ENCODE data around the gene SLC5A10.

SLC5A10 gene

DNA sequence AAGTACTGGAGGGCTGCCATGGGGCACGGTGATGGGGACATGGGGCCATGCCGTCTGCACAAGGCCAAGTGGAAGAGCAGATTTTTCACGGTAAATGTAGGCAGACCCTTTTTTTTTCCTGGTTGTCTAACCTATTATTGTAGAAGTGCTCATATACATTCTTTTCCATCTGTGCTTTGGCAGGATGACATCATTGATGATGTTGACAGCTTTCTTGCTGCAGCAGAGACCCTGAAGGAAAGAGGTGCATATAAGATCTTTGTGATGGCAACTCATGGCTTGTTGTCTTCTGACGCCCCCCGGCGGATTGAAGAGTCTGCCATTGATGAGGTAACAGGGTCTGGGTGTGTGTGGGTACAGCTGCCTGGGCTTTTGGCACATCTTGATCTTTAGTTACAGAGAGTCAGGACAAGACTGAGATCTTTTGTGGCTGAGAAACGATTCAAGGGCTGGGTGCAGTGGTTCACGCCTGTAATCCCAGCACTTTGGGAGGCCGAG lies 23.3 kb upstream of the SLC5A10 start:
- TF ChIP-seq, protein P1, sequence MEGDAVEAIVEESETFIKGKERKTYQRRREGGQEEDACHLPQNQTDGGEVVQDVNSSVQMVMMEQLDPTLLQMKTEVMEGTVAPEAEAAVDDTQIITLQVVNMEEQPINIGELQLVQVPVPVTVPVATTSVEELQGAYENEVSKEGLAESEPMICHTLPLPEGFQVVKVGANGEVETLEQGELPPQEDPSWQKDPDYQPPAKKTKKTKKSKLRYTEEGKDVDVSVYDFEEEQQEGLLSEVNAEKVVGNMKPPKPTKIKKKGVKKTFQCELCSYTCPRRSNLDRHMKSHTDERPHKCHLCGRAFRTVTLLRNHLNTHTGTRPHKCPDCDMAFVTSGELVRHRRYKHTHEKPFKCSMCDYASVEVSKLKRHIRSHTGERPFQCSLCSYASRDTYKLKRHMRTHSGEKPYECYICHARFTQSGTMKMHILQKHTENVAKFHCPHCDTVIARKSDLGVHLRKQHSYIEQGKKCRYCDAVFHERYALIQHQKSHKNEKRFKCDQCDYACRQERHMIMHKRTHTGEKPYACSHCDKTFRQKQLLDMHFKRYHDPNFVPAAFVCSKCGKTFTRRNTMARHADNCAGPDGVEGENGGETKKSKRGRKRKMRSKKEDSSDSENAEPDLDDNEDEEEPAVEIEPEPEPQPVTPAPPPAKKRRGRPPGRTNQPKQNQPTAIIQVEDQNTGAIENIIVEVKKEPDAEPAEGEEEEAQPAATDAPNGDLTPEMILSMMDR (IDR thresholded peaks at IDR 0.05; ENCODE audit: low read length, missing control alignments), result no peak
- no peak for DNase-seq (ENCODE audit: low read depth)
- no peak overlapping the region for H3K4me3 ChIP-seq (replicated peaks; ENCODE audit: low read depth, low read length)

DNA sequence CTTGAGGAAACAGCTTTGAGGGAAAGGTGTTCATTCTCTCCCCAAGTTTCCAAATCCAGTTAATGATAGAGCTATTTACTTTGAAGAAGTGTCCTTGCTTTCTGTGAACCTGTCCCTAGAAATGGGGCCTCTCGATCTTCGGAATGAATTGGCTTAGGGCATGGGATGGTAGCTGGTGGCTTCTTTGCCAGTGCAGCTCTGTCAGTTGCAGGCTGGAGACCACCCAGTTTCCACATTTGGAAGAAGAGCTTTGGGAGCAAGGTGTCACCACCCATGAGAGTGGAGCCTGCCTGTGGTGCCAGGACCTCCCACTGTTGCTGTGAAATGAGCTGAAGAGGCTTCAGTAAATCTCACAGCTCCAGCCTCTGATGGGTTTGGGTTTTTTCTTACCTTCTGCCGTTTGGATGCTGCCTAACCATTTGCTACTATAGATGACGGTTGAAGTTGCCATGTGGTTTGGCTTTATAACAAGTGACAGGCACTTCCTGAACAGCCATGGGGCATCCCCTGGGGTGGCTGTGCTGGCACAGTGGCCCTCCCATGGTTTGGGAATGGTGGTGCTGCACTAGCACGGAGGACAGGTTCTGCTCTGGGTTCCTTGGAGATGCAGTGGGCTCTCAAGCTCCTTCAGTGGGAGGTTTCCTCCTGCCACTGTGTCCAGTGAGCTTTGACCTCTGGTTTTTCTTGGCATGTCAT lies 19.5 kb upstream of the SLC5A10 start:
- TF ChIP-seq, protein P1 (IDR thresholded peaks at IDR 0.05; ENCODE audit: low read length, missing control alignments), result no peak
- no peak overlapping the region for H3K4me3 ChIP-seq (replicated peaks; ENCODE audit: low read depth, low read length)
- DNase-seq (ENCODE audit: low read depth), result no peak

DNA sequence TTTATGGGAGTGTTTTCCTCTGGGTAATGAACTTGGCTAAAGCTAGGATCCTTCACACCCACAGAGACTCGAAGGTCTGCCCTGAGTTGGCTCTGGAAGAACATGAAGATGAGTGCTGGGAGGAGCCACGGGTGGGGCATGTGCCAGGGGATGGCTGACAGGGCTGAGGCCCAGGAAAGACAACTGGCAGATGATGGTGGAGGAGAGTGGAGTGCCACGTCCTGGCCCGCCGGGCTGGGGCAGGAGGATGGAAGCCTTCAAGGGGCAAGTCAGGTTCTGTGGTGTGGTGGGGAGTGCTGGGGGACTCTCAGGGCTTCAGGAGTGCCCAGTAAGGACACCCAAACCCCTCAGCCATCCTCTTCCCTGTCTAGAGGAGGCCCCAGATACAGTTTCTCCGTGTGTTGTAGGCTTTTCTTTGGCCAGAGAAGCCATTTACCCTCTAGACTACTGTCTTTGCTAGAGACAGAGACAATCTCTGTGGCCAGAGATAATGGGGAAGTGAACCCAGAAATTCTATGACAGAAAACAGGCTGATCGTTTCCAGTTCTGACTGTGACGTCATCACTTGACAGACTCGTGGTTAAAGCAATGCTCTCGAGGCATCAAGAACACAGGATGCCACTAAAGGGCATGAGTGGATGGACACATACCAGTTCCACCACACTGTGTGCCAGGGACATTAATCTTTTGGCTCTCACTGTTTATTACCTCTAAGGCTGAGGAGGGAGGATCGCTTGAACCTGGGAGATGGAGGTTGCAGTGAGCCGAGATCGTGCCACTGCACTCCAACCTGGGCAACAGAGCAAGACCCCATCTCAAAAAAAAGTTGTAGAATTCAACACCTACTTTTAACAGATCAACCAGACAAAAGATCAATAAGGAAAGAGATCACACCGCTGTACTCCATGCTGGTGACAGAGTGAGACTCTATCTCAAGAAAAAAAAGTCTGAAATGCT lies 18.6 kb upstream of the SLC5A10 start:
- TF ChIP-seq, protein P1 (IDR thresholded peaks at IDR 0.05; ENCODE audit: low read length, missing control alignments), result no peak
- no peak overlapping the region for H3K4me3 ChIP-seq (replicated peaks; ENCODE audit: low read depth, low read length)
- DNase-seq (ENCODE audit: low read depth), result no peak

DNA sequence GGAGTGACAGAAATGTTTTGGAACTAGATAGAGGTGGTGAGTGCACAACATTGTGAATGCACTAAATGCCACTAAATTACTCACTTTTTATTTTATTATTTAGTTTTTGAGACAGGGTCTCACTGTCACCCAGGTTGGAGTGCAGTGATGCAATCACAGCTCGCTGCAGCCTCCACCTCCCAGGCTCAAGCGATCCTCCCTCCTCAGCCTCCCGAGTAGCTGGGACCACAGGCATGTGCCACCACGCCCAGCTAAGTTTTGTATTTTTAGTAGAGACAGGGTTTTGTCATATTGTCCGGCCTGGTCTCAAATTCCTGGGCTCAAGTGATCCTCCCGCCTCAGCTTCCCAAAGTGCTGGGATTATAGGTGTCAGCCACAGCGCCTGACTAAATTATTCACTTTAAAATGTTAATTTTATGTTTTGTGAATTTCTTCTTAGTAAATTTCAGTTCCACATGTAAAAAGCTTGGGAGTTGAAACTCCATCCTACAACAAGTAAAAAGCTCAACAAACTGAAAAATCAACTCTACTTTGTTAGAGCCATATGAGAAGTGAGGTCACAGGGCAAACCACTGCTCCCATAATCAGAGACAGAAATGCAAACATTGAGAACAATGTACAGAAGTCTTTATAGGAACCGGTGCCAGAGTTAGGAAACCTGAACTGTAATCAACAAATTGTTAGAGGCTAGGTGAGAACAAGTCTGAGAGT lies 13.8 kb upstream of the SLC5A10 start:
- DNase-seq (ENCODE audit: low read depth), result no peak
- TF ChIP-seq, protein P1 (IDR thresholded peaks at IDR 0.05; ENCODE audit: low read length, missing control alignments), result no peak
- H3K4me3 ChIP-seq (replicated peaks; ENCODE audit: low read depth, low read length), result no peak overlapping the region

DNA sequence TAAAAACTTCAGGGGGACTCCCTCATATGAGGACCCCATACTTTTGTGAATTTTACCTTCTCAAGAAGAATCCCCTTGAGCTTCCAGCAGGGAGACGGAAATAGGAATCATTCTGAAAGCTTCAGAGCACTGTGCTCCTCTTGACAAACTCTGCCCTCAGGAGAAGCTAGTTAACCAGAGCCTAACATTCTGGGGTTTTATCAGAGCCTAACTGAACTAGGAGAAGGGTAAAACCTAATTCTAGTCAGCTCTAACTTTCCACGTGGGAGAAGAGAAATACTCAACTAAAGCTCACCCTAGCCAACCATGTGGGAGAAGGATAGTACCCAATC lies 13.3 kb upstream of the SLC5A10 start:
- H3K4me3 ChIP-seq (replicated peaks; ENCODE audit: low read depth, low read length), result no peak overlapping the region
- DNase-seq (ENCODE audit: low read depth), result no peak
- TF ChIP-seq, protein P1 (IDR thresholded peaks at IDR 0.05; ENCODE audit: low read length, missing control alignments), result no peak

DNA sequence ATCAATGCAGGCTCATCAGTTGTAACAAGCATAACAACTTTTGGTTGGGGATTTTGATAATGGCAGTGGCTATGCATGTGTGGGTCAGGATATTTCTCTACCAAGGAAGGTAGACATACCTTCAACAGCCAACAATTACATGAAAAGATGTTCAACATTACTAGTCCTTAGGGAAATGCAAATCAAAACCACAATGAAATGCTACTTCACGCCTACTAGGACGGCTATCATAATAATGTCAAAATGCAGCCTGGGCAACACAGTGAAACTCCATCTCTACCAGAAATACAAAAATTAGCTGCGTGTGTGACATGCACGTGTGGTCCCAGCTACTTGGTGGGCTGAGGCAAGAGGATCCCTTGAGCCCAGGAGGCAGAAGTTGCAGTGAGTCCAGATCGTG lies 7.3 kb upstream of the SLC5A10 start:
- TF ChIP-seq, protein P1 (IDR thresholded peaks at IDR 0.05; ENCODE audit: low read length, missing control alignments), result no peak
- DNase-seq (ENCODE audit: low read depth), result no peak

More for the DNA sequence above, 7.3 kb upstream of the SLC5A10 start:
- no peak overlapping the region for H3K4me3 ChIP-seq (replicated peaks; ENCODE audit: low read depth, low read length)
